Psoas muscle (tissue), 8 donors: ENCODE measurements around the gene PFKFB1. TPM values are rescaled to one million over a fixed set of nuclear protein-coding genes. Genes with fewer than 3 reads are reported as not detected.

Experiments
- ATAC-seq, 4 donors: fragments of 200-7000 bp; cut with Tn5 transposase; one replicate each; pipeline ENCODE4 v1.9.1; 2020; ENCODE audit warnings: moderate library complexity in 3 of 4, mild to moderate bottlenecking in 2 of 4
- DNase-seq, 2 donors: peaks; one replicate each; pipeline ENCODE4 v3.0.0-alpha.2; 2020
- H3K27ac ChIP-seq: fragments of 200-600 bp; one replicate; pipeline ENCODE4 v1.8.0; 2022
- H3K27me3 ChIP-seq, 3 donors: fragments of 200-600 bp in 1 of 3; one replicate each; pipeline versions ENCODE4 v1.6.1 to v1.8.0; 2013 to 2022; ENCODE audit warnings: low read length in 2 of 3, mild to moderate bottlenecking in 2 of 3, moderate library complexity in 1 of 3; ENCODE audit not compliant: insufficient read depth in 3 of 3
- H3K36me3 ChIP-seq, 2 donors: fragments of 200-600 bp in 1 of 2; one replicate each; pipeline versions ENCODE4 v1.6.1 to v1.8.0; 2013 to 2022; ENCODE audit warnings: low read depth in 1 of 2, mild to moderate bottlenecking in 1 of 2, moderate library complexity in 1 of 2; ENCODE audit not compliant: insufficient read depth in 1 of 2
- H3K4me1 ChIP-seq: fragments of 200-600 bp; one replicate; pipeline ENCODE4 v1.8.0; 2022
- H3K4me3 ChIP-seq: fragments of 200-600 bp; one replicate; pipeline ENCODE4 v1.8.0; 2022; ENCODE audit warnings: mild to moderate bottlenecking
- H3K9me3 ChIP-seq: fragments of 200-600 bp; one replicate; pipeline ENCODE4 v1.8.0; 2022
- CTCF ChIP-seq: fragments of 200-600 bp; IDR thresholded peaks from one replicate; pipeline ENCODE4 v1.8.0; 2022; ENCODE audit warnings: antibody characterized with exemption
- WGBS, 3 donors: extraction: QIAGEN DNeasy Blood & Tissue Kit; methylation state at CpG; one replicate each; pipeline versions ENCODE4 v1.1.6 to v1.1.7; 2013; 5-methylcytosine and 5-hydroxymethylcytosine counted together
- intact Hi-C, 2 donors: fragments of 100-400 bp; cut with DNase I; formaldehyde crosslinking; loops; one replicate each; pipeline versions ENCODE4 v1.11.0 to v1.14.2; 2022
- polyA plus RNA-seq, 3 donors: library from polyadenylated mRNA; stranded (reverse); fragments of 200-250 nt; gene quantifications; one replicate each; pipeline ENCODE4 v1.2.3, GENCODE V29; 2013
- total RNA-seq, 4 donors: library from RNA; stranded (reverse); fragmentation: NEBNext Ultra II Directional in 2 of 4; extraction: Animal tissue kit (Norgen Biotek cat#: 25700) in 2 of 4; gene quantifications; one replicate each; pipeline versions ENCODE4 v1.2.1 to v1.2.4, GENCODE V29; 2021 to 2023
- donor health status: healthy with polysubstance abuse.
- donor health status: DM: no; HTN: no; CAD: no; lungs with moderate emphysema.
- donor health status: Bipolar disorder and iron deficiency.
- donor health status: healthy.
- donor health status: DM: yes; HTN: yes; CAD: no.
- donor health status: DM: no; HTN: no; CAD: no.
- donor health status: DM: no; HTN: no; CAD: no.
- donor health status: DM: yes; HTN: yes; CAD: no.

PFKFB1 gene
- total and polyA plus RNA-seq, 7 donors, result 1.4 to 21.8 (median 15.9) TPM

DNA sequence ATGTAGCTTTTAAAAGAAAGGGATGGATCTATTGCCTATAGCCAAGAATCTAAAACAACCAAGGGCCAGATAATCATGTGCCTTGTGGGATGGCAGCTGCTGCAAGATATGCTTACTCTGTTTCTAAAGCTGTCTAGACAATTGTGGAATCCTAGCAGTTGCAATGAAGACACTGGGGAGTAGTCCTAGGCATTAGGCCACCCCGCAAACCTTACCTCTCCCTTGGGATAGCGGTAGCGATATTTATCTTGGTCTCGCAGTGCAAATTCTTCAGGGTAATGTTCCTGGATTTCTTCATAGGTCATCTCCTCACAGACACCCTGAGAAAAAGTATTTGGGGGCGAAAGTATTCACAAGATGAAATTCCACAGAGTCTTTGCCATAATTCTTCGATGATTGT lies 48.8 kb downstream of the PFKFB1 start:
- no peak overlapping the region for H3K4me3 ChIP-seq
- no peaks in the 10 kb centered on the region for H3K9me3 ChIP-seq
- no peak for TF ChIP-seq CTCF
- H3K27ac ChIP-seq, result no peak overlapping the region
- DNase-seq (no peak), ATAC-seq (no peak)
- no peaks in the 10 kb centered on the region for H3K4me1 ChIP-seq
- H3K27me3 ChIP-seq, result peaks cover 0 to 11% (median 0%) of the 10 kb centered on the region in 3 donors
- WGBS, 3 donors, result 45 to 69% (median 66%) methylated on average over 6 of the region's 6 CpGs
- H3K36me3 ChIP-seq, result peaks cover 0 to 20% of the 10 kb centered on the region in 2 donors
- intact Hi-C loops, result no loop called here

DNA sequence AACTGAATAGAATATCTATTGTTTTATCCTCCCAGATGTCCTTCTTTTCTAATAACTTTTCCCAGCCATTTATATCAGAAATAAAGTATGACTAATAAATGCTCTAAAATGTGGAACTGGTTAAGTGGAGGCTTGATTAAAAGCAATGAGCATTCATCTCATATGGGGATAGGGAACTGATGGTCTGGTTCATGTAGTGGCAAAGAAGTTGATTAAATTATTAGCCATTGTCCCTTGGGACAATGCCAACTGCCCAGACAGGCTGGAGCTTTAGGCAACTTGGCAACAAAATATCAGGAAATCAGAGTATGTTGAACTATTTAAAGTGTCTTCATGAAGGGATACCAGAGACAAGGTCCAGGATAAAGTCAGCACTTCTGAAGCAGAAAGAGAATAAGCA lies 49.2 kb downstream of the PFKFB1 start:
- H3K27me3 ChIP-seq, result peaks cover 0 to 11% (median 0%) of the 10 kb centered on the region in 3 donors
- no peak for ATAC-seq
- no peak for DNase-seq
- H3K36me3 ChIP-seq, result peaks cover 0 to 20% of the 10 kb centered on the region in 2 donors
- no peaks in the 10 kb centered on the region for H3K4me1 ChIP-seq
- H3K27ac ChIP-seq, result no peak overlapping the region
- intact Hi-C loops, result no loop called here
- TF ChIP-seq CTCF, result no peak
- no peaks in the 10 kb centered on the region for H3K9me3 ChIP-seq
- no peak overlapping the region for H3K4me3 ChIP-seq

DNA sequence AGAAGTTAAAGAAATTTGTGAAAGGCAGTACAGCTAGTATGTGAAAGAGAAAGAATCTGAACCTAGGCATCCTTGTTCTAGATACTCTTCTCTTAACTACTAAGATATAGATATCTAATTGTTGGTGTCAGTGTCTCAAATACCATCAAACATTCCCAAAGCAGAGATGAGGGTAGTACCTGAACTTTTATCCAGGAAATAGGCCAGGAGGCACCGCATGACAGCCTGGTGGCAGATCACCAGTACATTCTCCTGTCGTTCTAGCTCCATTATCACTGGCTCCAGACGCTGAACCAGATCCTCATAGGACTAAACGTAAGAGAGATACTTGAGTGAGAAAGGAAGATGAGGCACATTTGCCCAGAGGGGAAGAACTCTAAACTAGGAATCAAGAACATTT lies 56.6 kb downstream of the PFKFB1 start:
- no peak for TF ChIP-seq CTCF
- H3K36me3 ChIP-seq, result peaks cover 0 to 40% of the 10 kb centered on the region in 2 donors
- H3K27ac ChIP-seq, result no peak overlapping the region
- no peak for DNase-seq
- WGBS, 3 donors, result 56 to 81% (median 63%) methylated on average over 4 of the region's 4 CpGs
- no peak overlapping the region for H3K4me3 ChIP-seq
- intact Hi-C loops, result no loop called here
- H3K27me3 ChIP-seq, result no peaks in the 10 kb centered on the region
- no peak for ATAC-seq
- no peaks in the 10 kb centered on the region for H3K4me1 ChIP-seq
- no peaks in the 10 kb centered on the region for H3K9me3 ChIP-seq

DNA sequence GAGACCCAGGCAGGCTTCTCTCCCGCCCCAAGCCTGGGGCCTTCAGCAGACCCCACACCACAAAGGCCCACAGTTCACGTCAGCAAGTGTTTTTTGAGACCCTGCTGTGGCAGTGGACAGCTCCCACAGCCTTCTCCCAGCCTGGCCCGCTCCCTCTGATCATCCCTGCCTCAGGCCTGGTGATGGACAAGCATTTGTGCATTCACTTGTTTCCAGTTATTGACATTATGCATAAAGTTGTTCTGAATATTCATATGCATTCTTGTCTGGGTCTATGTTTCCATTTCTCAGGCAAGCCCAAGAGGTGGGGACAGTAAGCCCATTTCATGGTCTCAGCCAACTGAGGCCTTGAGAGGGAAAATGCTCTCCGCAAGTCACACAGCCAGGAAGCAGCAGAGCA lies 58.7 kb downstream of the PFKFB1 start:
- DNase-seq (no peak), ATAC-seq (no peak)
- no peaks in the 10 kb centered on the region for H3K4me1 ChIP-seq
- intact Hi-C loops, result no loop called here
- no peak for TF ChIP-seq CTCF
- WGBS, 3 donors, result 71 to 100% (median 95%) methylated on average over 2 to 4 of the region's 4 CpGs
- no peaks in the 10 kb centered on the region for H3K9me3 ChIP-seq
- H3K27me3 ChIP-seq, result no peaks in the 10 kb centered on the region
- H3K36me3 ChIP-seq, result peaks cover 0 to 45% of the 10 kb centered on the region in 2 donors
- no peak overlapping the region for H3K27ac ChIP-seq
- no peak overlapping the region for H3K4me3 ChIP-seq

DNA sequence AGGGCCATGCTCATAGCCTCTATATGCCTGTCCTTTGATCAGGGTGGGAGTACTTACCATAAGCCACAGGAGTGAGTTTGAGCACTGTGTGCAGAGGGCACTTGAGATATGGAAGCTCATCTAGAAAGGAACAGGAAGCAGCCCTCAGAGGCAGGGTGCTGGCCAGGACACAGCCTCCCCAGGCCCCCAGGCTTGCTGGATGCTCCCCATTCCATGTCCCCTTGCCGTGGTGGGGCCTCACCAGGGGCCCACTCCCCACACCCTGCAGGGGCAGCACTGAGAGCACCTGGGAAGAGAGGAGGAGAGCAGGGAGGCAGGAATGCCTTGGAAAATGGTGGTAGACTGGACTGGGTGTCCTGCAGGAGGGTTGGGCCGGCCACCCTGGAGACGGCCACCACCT lies 59.1 kb downstream of the PFKFB1 start:
- intact Hi-C loops, result no loop called here
- Histone ChIP-seq H3K36me3 (peaks cover 0 to 45% of the 10 kb centered on the region in 2 donors), H3K4me3 (no peak overlapping the region), H3K27me3 (no peaks in the 10 kb centered on the region), H3K9me3 (no peaks in the 10 kb centered on the region), H3K27ac (no peak overlapping the region), H3K4me1 (no peaks in the 10 kb centered on the region)
- DNase-seq, result no peak
- no peak for ATAC-seq
- WGBS, 3 donors, result 84 to 89% methylated on average over 3 of the region's 3 CpGs; no CpG with 5 or more reads in 1 of the 3 donors
- TF ChIP-seq CTCF, result no peak
